Thyroid gland (tissue), 4 donors: ENCODE data around the gene TACR2. TPM values are rescaled to one million over a fixed set of nuclear protein-coding genes. Genes with fewer than 3 reads are reported as not detected.
A peak's percentile ranks its signal among the peaks of the same experiment; 100 is the strongest.

Experiments
- DNase-seq, 2 donors: peaks; one replicate each; pipeline ENCODE4 v3.0.0-alpha.2; 2019
- H3K27ac ChIP-seq, 3 donors: fragments of 200-600 bp; sonication (generic); 1 replicate in 2 of 3; 2 replicates in 1 of 3; pipeline ENCODE4 v1.5.1; 2016 to 2019; ENCODE audit warnings: mild to moderate bottlenecking in 1 of 3, moderate library complexity in 1 of 3
- H3K27me3 ChIP-seq: fragments of 200-600 bp; sonication (generic); one replicate; pipeline ENCODE4 v1.5.1; 2019
- H3K36me3 ChIP-seq, 2 donors: fragments of 200-600 bp; sonication (generic); one replicate each; pipeline ENCODE4 v1.5.1; 2016 to 2019
- H3K4me1 ChIP-seq, 2 donors: fragments of 200-600 bp; sonication (generic); one replicate each; pipeline ENCODE4 v1.5.1; 2017 to 2019
- H3K4me3 ChIP-seq, 3 donors: fragments of 200-600 bp; sonication (generic); replicated peaks in 1 of 3; 1 replicate in 2 of 3; 2 replicates in 1 of 3; pipeline ENCODE4 v1.5.1; 2016; ENCODE audit warnings: mild to moderate bottlenecking in 1 of 3
- H3K9me3 ChIP-seq: fragments of 200-600 bp; sonication (generic); one replicate; pipeline ENCODE4 v1.5.1; 2017
- CTCF ChIP-seq, 6 experiments: fragments of 200-600 bp in 3 of 6; fragments of 450-650 bp in 3 of 6; sonication (generic) in 3 of 6; IDR thresholded peaks; one replicate each; pipeline ENCODE4 v1.5.1; 2016 to 2019; ENCODE audit warnings: antibody characterized with exemption in 6 of 6, mild to moderate bottlenecking in 2 of 6, inconsistent platforms in 1 of 6, moderate library complexity in 1 of 6
- POLR2A ChIP-seq, 2 donors: fragments of 450-650 bp; IDR thresholded peaks; one replicate each; pipeline ENCODE4 v1.6.1; 2017; ENCODE audit warnings: antibody characterized with exemption in 2 of 2, mild to moderate bottlenecking in 2 of 2, moderate library complexity in 1 of 2
- WGBS, 2 donors: methylation state at CpG; one replicate each; pipeline ENCODE4 v1.1.5; 2017; 5-methylcytosine and 5-hydroxymethylcytosine counted together
- intact Hi-C: fragments of 100-400 bp; cut with DNase I; formaldehyde crosslinking; loops from one replicate; pipeline ENCODE4 v1.15.1; 2023
- total RNA-seq, 4 donors: library from RNA; depleted of rRNA; stranded (reverse); fragments of >200 nt; gene quantifications; one replicate each; pipeline ENCODE4 v1.2.3, GENCODE V29; 2016

The TACR2 gene
- total RNA-seq, 4 donors from 2014 or later: not detected

DNA sequence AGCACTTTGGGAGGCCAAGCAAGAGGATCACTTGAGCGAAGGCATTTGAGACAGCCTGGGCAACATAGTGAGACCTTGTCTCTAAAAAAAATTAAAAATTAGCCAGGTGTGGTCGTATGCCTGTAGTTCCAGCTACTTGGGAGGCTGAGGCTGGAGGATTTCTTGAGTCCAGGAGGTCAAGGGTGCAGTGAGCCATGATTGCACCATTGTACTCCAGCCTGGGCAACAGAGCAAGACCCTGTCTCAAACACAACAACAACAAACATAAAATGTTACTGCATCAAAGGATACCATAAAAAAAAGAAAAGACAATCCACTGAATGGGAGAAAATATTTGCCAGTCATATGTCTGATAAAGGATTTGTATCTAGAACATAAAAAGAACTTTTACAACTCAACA, 60.5 kb downstream of the TACR2 start:
- Histone ChIP-seq H3K27ac (peak overlapping the region; percentile 20 to 71 (median 35)), H3K4me3 (no peak overlapping the region), H3K4me1 (peaks cover 47 to 56% of the 10 kb centered on the region in 2 donors), H3K27me3 (no peaks in the 10 kb centered on the region), H3K9me3 (no peaks in the 10 kb centered on the region), H3K36me3 (no peaks in the 10 kb centered on the region)
- 76 to 83% methylated on average over 2 of the region's 2 CpGs for WGBS, 2 donors
- intact Hi-C loops: no loop called here
- no peak for TF ChIP-seq CTCF (IDR thresholded peaks at IDR 0.05)
- TF ChIP-seq POLR2A (IDR thresholded peaks at IDR 0.05): no peak
- DNase-seq: no peak

DNA sequence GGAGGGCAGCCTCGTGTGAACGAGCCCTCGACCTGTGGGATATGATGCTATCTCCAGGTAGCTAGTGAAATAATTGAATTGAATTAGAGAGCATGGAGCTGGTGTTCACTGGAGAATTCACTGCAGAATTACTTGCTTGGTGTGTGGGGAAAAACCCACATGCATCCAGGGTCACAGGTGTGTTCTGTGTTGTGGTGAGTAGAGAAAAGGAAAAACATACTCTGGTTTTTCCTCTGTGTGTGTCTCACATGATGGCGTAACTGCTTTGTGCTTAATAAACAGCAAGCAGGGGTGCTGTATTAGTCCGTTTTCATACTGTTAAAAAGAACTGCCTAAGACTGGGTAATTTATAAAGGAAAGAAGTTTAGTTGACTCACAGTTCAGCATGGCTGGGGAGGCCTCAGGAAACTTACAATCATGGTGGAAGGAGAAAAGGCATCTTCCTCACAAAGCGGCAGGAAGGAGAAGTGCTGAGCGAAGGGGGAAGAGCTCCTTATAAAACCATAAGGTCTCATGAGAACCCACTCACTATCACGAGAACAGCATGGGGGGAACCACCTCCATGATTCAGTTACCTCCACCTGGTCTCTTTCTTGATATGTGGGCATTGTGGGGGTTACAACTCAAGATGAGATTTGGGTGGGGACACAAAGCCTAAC, 62.6 kb downstream of the TACR2 start:
- H3K4me1 ChIP-seq: peaks cover 33 to 40% of the 10 kb centered on the region in 2 donors
- TF ChIP-seq CTCF (IDR thresholded peaks at IDR 0.05) (no peak), POLR2A (IDR thresholded peaks at IDR 0.05) (no peak)
- H3K27me3 ChIP-seq: no peaks in the 10 kb centered on the region
- no peak overlapping the region for H3K4me3 ChIP-seq
- intact Hi-C loops: no loop called here
- H3K9me3 ChIP-seq: no peaks in the 10 kb centered on the region
- 88 to 89% methylated on average over 8 of the region's 8 CpGs for WGBS, 2 donors
- peak overlapping the region in 1 of 3 donors; percentile 71 for H3K27ac ChIP-seq
- no peaks in the 10 kb centered on the region for H3K36me3 ChIP-seq
- DNase-seq: no peak

Other genes with a start within 250 kb of the TACR2 start
- gene SUPV3L1, start 236.7 kb downstream of the TACR2 start, total RNA-seq: 10 to 100 TPM; 25.1 to 31.6 (median 27.8) TPM
- 10 to 100 TPM in 2 of 4 donors, 1 to 10 TPM in 2; 2.4 to 21.1 (median 8.5) TPM for gene HKDC1, start 196.6 kb downstream of the TACR2 start, total RNA-seq
- gene HK1, start 138.4 kb downstream of the TACR2 start, total RNA-seq: 100 to 1,000 TPM; 106 to 231 (median 189) TPM
- 10 to 100 TPM in 3 of 4 donors, 1 to 10 TPM in 1; 9.0 to 23.1 (median 17.2) TPM for gene TSPAN15, start 34.5 kb upstream of the TACR2 start, total RNA-seq
- 1 to 10 TPM in 1 of 4 donors, not detected in 3; 1.9 TPM for gene NEUROG3, start 156.5 kb upstream of the TACR2 start, total RNA-seq
- gene FAM241B, start 213.3 kb upstream of the TACR2 start, total RNA-seq: 1 to 10 TPM; 2.1 to 7.2 (median 4.6) TPM